ENCODE results near the gene COMT.
"Not testable (repeated sequence)": the region's sequence is repeated elsewhere in the genome, so short reads cannot be mapped to it uniquely, and the experiment has no call there.

Gene COMT

DNA sequence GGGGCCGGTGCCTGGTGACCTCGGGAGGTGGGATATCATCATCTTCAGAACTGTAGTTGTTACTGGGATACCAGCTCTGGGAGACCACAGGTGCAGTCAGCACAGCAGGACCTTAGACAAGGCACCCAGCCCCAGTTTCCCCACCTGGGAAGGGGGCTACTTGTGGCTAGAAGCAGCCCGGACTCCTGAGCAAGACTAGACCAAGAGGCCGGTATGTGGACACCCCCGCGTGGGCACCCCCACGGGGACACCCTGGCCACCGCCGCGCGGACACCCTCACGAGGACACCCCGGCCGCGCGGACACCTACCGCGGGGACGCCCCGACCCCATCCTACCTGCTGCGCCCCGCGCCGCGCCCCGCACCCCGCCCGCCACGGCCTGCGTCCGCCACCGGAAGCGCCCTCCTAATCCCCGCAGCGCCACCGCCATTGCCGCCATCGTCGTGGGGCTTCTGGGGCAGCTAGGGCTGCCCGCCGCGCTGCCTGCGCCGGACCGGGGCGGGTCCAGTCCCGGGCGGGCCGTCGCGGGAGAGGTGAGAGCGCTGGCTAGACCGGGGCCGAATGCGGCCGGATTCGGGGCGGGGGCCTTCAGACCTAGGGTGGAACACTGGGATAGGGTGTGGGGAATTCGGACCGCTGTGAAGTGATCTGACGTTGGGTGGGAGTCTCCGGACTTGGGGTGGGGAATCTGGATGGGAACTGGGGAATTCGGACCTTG, at the start of gene COMT, which contains the start of gene TXNRD2:
TSS of gene COMT (plus strand) at position 408 of the 718 bp plus-strand sequence. CDS start 20,755 bp downstream, outside the sequence.
TSS of gene TXNRD2 (minus strand) at position 454 of the 718 bp plus-strand sequence. CDS start at position 439, 15 bp downstream.
- peak; percentile 75 for DNase-seq

DNA sequence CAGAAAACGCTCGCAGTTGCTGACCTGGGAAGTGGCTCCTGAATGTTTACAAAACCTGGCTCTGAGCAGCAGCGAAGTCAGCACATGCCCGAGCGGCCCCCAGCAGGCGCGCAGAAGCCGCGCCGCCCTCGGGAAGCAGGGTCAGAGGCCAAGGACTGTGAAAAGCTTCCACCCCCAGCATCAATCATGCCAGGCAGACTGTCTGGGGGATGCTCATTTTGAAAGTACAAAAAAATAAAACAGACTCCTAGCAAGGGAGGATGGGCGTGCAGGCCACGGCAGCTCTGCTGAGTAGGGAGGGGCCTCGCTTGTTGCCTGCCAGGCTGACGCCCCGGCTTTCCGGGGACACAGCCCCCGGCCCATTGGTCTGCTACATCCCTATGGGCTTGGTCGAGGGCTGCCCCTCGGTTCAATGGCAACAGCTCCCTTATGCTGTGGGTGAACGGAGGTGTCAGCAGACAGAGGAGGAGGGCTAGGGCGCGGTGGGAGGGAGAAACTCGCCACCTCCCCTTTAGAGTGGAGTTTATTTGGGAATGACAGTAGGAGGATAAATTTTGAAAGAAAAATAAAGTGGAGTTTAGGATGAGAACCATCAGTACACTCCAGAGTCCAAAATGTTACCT, 49.2 kb upstream of the COMT start:
- peak; percentile 32 for DNase-seq

DNA sequence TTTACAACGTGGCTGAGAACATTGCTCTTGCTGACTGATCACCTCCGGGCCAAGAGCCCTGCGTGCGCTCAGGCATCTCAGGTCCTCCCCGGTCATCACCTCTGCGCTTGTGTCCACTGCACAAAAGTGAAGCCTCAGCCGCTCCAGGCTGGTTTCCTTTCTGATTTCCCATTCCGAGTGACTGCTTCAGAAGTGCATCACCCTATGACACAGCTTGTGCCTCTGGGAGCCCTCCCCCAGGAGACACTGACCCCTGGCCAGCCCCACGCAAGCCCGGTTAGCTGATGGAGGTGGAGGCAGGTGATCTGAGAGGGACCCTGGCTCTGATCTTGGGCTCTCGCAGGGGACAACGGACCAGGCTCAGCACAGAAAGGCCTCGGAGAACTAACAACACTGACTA, 48.6 kb upstream of the COMT start:
- DNase-seq = no peak

DNA sequence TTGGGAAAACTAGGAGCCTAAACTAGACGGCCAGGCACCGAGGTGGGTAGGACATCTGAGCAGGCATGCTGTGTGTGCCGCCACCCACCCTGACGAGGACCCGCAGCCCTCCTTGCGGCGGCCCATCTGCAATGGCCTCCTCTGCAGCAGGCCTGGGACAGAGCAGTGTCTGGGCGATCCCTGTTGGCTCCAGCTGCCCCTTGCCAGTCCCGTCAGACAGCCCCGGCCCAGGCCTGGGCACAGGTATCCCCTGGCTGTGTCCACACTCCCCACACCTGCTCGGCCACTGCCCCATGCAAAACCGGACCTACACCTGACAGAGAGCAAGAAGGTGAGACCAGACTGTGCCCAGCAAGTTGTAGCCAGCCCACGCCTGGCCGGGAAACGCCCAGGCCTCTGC, 48.2 kb upstream of the COMT start:
- no peak for DNase-seq

DNA sequence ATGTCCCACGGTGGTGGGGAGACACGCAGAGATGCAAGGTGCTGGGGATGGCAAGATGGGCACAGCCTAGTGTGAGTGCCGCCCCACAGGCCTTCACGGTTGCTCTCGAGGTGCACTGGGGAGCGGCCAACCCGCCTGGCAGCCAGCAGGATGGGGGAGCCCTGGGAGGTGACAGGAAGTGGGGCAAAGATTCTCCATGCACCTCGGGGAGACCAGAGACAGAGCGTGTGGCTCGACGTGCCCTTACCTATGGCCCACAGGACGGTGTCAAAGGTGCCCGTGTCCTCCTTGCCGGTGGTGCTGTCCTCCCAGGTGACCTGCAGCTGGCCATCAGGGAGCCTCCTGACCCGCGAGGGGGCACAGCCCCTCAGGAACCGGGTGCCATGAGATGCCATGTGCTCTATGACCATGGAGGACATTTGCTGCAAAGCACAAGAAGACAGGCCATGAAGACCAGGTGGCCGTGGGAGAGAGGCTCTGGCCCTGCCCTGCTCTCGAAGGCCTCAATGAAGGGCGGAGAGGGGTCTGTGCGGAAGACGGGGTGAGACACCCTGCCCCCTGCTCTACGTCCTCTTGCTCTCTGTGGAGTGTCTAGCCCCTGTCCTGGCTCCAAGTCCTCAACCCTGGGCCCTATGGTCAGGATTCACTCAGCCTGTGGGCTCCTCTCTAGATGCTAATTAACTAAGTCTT, 46.3 kb upstream of the COMT start:
- DNase-seq = no peak

DNA sequence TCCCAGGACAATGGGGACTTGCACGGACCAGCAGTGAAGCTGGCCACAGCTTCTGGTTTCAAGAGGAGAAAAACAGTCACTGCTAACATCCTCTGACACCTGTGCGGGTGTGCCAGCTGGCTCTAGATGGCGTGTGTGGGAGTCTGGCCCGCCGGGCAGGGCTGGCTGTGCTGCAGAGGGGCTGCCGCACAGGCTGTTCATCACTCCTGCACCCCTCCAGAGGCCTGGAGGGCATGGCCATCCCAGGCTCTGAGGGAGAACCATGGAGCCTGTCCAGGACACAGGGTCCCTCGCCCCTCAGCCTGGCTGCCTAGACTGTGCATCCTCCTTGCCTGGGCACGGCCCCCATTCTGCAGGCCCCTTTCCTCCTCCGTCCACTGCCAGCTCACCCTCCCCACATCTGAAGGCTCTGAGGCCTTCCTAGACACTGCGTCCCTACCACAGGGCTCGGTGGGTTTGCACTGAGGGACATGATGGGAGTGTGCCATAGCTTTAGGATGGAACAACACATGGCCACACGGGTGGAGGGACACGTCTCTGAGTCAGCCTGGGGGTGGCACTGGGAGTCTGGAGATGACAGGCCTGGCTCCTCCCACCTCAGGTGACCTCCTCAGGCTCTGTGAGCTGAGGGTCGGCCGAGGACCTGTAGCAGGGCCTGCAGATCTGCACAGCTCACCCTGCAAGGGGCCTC, 44.8 kb upstream of the COMT start:
- no peak for DNase-seq

DNA sequence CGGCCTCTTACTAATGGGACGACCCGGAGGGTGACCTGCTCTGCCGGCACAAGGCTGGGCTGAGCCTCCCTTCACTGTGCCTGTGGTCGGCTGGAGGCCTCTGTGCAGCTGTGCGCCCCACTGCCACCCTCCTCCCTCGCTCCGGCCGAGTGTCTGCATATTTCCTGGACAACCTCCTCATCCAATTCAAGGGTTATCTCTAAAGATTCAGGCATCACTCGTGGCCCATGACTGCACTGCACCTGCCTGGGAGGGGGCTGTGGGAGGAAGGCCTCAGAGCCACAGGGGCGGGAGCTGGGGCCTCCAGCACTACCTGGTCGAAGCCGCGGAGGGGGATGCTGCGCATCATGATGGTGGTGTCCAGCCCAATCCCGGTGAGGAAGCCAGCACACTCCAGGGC, 43.8 kb upstream of the COMT start:
- no peak for DNase-seq

DNA sequence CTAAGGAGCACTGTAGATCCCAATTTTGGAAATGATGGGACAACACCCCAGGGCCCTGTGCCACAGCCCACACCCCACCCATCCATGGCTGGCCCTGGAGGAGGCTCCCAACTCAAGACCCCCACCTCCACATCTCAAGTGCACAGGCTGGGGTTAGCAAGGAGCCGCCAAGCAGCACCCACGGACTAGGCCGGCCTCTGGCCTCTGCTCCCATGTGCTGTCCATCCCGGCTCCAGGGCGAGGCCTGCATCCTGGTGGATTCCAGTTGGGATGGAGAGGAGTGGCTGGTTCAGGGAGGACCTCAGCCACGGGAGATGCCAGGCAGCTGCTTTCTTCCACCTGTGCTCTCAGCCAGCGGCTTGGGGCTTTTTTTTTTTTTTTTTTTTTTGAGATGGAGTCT, 43.4 kb upstream of the COMT start:
- no peak for DNase-seq

DNA sequence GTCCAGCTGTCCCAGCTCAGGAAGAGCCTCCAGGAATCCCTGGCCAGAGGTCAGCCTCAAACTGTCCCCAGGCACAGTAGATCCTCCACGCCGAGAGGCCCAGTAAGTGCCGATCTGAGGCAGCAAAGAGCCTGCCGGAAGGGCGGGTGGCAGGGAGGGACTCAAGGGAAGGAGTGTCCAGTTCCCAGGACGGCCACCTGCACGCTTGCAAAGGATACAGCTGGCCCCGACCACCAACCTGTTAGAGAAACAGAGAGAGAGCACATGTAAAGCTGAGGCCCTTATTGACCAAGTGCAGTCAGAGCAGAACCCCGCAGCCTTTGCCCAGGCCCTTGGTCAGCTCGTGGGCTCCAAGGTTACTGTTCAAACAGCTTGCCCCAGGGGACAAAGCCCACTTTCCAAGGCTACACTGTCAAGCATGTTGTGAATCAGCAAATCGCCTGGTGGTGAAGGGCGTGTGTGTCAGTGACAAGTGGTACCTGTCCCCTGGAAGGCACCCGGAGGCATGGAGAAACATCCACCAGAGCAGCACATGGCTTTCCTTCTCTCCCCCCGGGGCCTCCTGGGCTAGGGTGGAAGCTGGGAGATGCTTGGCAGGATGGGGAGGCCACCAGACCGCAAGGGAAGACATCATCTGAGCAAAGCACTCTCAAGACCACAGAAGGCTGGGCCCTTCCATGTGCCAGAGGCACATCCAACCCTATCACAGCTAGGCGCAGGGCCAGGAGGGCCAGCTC, 42.6 kb upstream of the COMT start:
- DNase-seq = no peak

DNA sequence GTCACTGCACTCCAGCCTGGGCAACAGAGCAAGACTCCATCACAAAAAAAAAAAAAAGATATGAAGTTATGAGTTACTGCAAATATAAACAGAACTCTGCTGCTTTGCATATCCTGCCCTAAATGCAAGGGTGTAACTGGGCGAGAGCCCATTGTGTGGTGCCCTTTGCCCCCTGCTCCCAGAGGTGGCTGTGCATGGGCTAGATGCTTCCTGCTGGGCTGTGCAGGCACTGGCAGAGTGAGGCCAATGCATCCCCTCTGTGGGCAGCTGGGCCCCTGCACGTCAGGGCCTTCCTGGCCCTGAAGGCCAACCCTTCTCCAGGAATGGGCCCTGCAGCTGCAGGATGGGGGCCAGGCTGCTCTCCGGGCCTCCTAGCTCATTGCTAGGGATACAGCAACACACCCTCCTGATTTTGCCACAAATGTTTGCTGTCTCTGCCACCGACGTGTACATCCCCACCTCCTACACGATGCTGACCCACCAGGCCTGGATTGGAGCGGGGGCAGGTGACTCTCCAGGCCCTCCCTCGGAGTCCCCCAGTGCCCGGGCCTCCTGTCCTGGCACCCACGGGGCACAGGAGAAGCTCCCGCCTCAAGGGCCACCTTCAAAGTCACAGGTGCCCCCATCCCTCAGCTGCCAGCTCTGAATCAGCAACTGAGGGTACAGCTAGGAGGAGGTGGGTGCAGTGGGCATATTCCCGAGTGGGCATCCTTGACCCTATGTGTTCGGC, 40.7 kb upstream of the COMT start:
- DNase-seq = no peak

DNA sequence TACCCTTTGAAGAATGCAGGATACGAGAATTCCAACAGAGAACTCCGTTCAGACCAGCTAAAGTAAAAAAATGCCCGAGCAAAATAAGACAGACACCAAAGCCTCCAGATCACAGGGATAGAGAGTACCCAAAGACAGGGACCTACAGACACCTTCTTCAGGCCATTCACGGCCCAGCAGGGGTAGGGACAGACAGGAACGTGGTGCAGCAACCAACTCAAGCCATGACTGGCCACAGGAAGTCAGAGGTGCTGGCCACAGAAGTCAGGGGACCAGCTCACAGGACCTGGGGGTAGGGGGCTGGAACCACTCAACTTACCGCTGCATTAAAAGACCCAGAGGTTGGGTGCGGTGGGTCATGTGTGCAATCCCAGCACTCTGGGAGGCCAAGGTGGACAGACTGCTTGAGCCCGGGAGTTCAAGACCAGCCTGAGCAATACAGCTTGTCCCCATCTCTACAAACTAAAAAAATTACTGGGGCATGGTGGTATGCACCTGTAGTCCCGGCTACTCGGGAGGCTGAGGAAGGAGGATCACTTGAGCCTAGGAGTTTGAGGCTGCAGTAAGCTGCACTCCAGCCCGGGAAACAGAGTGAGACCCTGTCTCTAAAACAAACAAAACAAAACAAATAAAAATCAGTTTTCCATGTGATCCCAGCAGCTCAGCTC, 39.9 kb upstream of the COMT start:
- DNase-seq = no peak

DNA sequence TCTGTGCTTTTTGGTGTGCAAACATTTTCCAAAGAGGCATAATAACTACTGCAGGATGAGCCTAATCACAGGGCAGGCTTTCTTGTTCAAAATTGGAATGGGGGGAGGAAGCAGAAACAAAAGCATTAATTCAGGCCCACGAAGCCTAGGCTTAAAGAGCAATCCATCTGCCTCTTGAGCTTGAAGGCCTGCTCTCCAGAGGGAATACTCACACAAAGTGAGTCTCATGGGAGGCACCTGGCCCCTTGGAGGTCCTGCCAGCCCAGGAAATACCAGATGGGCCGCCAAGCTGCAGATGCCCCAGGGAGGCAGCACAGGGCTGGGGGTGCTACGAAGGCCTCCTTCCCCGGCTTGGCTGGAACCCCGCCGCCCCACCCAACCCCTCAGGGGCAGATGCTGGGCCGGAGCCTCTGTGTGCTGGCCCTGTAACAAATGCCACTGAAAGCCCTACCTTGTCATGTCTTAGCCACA, 39.3 kb upstream of the COMT start:
- DNase-seq = no peak

DNA sequence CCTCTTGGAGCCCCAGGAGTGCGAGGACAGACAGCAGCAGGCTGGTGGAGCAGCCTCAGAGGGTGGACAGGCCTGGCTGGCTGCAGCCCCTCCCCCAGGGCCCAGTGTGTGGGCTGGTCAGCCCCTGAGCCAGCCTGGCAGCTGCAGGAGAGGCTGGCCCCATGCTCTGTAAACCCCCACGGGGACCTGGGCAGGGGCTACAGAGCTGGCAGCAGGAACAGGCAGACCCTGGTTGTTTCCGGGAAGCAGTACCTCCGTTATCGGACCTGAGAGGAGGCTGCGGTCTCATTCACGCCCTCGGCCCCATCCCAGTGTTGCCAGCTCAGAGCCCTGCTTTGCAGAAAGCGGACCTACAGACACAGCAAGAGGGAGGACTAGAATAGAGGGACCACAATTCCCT, 38.5 kb upstream of the COMT start:
- no peak for DNase-seq

DNA sequence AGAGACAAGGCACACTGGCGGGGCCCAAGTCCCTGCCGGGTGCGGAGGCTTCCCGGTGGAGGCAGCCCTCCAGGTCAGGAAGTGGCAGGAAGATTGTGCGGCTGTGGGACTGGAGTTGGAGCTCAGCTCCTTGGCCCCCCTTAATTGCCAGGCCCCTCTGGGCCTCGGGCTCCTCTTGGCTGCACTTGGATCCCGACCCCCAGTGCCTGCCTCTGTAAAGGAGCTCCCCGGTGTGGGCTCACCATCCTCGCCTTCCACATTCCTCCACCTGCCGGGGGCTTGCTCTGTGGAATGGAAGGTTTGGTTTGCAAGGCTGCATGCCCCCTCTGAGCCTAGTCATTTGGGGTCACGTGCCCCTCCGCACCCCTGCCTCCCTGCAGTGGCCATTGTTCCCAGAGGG, 38.1 kb upstream of the COMT start:
- no peak for DNase-seq

DNA sequence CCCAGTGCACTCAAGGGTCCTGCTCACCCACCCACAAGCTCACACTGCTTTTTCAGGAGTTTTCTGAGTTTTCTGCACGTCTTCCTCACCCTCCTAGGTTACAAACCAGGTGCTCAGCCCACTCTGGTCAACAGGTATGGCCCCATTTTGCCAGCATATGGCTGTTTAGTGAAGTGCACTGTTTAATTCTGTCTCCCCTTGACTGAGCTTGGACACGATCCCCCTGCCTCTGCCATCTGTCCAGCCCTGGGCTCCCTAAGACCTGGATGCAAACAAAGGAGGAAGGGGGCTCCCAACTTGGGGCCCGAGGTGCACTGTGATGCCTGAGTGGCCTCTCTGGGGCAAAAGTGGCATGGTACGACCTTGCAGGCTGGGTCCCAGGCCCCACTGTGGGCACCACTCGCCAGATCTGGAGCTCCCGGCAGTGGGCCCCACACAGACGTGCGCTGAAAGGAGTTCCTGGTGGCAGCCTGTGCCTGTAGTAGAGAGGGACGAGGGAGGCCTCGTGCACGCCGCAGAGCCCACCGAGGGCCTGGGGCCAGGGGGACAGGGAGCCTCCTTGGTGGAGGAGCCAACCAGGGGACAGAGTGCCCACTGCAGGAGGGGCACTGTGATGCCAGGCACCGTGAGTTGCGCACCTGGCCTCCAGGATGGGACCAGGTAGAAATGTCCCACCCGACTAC, 37.3 kb upstream of the COMT start:
- no peak for DNase-seq

DNA sequence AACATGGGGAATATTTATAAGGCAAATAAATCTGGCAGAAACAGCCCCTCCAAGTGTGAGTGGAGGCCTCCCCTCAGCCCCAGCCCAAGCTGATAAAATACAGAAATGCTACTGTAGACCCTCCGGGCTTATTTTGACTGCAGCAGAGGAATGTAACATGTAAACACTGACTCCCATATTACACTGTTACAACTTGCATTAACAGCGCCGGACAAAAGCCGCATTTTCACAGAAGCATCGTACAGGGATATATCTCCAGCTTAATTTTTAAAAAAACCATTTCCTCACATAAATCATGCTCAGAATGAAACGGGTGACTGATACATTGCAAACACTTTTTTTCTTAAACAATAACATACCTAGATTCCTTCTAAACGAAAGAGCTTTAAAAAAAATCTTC, 36.6 kb upstream of the COMT start:
- no peak for DNase-seq

DNA sequence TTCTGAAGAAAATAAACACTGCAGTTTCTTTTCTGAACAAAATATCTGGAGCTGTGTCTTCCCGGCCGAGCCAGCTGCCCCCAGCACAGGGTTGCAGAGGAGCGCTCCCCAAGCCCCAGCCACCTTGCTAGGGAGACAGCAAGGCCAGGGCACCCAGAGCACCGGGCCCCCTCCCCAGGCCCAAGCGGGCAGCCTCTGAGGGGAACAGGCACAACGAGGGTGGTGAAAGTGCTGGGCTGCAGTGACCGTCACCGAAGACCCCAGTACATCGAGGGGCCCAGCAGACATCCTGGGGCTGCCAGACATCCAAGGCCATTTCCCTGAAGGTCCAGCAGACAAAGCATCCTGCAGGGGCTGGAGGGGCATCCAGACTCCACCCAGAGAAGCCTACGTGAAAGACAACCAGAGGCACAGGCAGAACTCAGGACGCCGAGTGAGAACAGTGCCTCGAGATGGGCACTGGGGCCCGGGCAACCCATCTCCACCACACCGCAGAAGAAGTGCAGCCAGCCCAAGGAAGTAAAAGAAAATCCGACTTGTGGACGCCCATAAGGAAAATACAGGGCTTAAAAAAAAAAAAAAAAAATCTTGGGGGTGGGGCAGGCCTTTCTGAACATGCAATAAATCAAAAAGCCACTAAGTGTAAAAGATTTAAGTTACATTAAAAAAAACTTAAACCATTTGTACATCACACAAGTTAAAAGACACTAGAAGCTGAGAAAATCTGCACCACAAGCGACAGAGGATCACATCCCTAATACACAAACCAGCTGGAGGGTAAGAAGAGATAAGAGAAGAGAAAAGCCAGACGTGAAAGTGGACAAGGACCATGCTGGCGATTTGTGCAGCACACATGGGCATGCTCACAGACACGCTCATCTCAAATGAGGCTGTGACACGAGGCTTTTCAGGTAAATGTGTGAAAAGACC, 36.0 kb upstream of the COMT start:
- no peak for DNase-seq

DNA sequence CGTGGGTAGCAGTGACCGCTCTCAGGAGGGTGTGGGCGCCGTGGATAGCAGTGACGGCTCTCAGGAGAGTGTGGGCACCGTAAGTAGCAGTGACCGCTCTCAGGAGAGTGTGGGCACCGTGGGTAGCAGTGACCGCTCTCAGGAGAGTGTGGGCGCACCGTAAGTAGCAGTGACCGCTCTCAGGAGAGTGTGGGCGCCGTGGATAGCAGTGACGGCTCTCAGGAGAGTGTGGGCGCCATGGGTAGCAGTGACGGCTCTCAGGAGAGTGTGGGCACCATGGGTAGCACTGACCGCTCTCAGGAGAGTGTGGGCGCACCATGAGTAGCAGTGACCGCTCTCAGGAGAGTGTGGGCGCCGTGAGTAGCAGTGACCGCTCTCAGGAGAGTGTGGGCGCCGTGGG, 34.7 kb upstream of the COMT start:
- DNase-seq = not testable (repeated sequence)

DNA sequence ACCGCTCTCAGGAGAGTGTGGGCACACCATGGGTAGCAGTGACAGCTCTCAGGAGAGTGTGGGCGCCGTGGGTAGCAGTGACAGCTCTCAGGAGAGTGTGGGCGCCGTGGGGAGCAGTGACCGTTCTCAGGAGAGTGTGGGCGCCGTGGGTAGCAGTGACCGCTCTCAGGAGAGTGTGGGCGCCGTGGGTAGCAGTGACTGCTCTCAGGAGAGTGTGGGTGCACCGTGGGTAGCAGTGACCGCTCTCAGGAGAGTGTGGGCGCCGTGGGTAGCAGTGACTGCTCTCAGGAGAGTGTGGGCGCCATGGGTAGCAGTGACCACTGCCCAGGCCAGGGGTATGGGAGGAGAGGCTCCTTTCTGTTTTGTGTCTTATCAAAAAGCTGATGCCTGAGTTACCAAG, 33.7 kb upstream of the COMT start:
- not testable (repeated sequence) for DNase-seq

Data from CD4-positive, alpha-beta T cell treated with Interleukin-21 for 1 hour (primary cell).